Neural cell (in vitro differentiated cells): ENCODE data around the gene HMCES. TPM values are rescaled to one million over a fixed set of nuclear protein-coding genes. Genes with fewer than 3 reads are reported as not detected.

Source experiments
- H2AFZ ChIP-seq: fragments of 200-600, 300-800 bp; sonication (generic), shearing (Covaris generic); 2 replicates; pipeline ENCODE4 v1.6.0; 2014; ENCODE audit warnings: low read depth, mild to moderate bottlenecking, antibody characterized with exemption, low read length, moderate library complexity
- H3F3A ChIP-seq: fragments of 200-600 bp; shearing (Covaris generic); 2 replicates; pipeline ENCODE4 v1.6.1; 2016; ENCODE audit warnings: mild to moderate bottlenecking, moderate library complexity, mixed read lengths, antibody characterized with exemption, low read length; ENCODE audit not compliant: insufficient read depth, poor library complexity, severe bottlenecking
- H3K27ac ChIP-seq: fragments of 200-600, 300-800 bp; sonication (generic), shearing (Covaris generic); 2 replicates; pipeline ENCODE4 v1.5.1; 2014; ENCODE audit warnings: mild to moderate bottlenecking, low read length, moderate library complexity
- H3K27me3 ChIP-seq: fragments of 300-800, 200-600 bp; sonication (generic), shearing (Covaris generic); 2 replicates; pipeline ENCODE4 v1.6.0; 2014; ENCODE audit warnings: mild to moderate bottlenecking, low read depth, low read length, moderate library complexity; ENCODE audit not compliant: insufficient read depth
- H3K36me3 ChIP-seq: fragments of 300-800, 200-600 bp; sonication (generic), shearing (Covaris generic); 2 replicates; pipeline ENCODE4 v1.5.1; 2014; ENCODE audit warnings: mild to moderate bottlenecking, antibody characterized with exemption, low read length, moderate library complexity; ENCODE audit not compliant: insufficient read depth
- H3K4me2 ChIP-seq: fragments of 300-800, 200-600 bp; sonication (generic), shearing (Covaris generic); 2 replicates; pipeline ENCODE4 v1.6.0; 2014; ENCODE audit warnings: mild to moderate bottlenecking, low read length
- H3K4me3 ChIP-seq: fragments of 300-800, 200-600 bp; sonication (generic), shearing (Covaris generic); 2 replicates; pipeline ENCODE4 v1.5.1; 2014; ENCODE audit warnings: mild to moderate bottlenecking, low read length, moderate library complexity
- H3K79me2 ChIP-seq: fragments of 200-600 bp; shearing (Covaris generic); replicated peaks from 2 replicates; pipeline ENCODE4 v1.6.0; 2014; ENCODE audit warnings: mild to moderate bottlenecking, low read length, moderate library complexity; ENCODE audit not compliant: insufficient read depth
- H3K9ac ChIP-seq: fragments of 300-800, 200-600 bp; sonication (generic), shearing (Covaris generic); 2 replicates; pipeline ENCODE4 v1.6.1; 2016; ENCODE audit warnings: mild to moderate bottlenecking, low read length, mixed read lengths
- H3K9me2 ChIP-seq: fragments of 200-600 bp; shearing (Covaris generic); 2 replicates; pipeline ENCODE4 v1.6.1; 2016; ENCODE audit warnings: mild to moderate bottlenecking, low read length, mixed read lengths; ENCODE audit not compliant: insufficient read depth
- H3K9me3 ChIP-seq: fragments of 200-600, 300-800 bp; sonication (generic), shearing (Covaris generic); 2 replicates; pipeline ENCODE4 v1.6.1; 2016; ENCODE audit warnings: mild to moderate bottlenecking, mixed run types, low read length, moderate library complexity, mixed read lengths
- H4K20me1 ChIP-seq: fragments of 200-600 bp; shearing (Covaris generic); 2 replicates; pipeline ENCODE4 v1.6.1; 2016; ENCODE audit warnings: mild to moderate bottlenecking, mixed run types; ENCODE audit not compliant: insufficient read depth
- CTCF ChIP-seq: fragments of 450-650 bp; IDR thresholded peaks from 2 replicates; pipeline ENCODE4 v1.5.1; 2014; ENCODE audit warnings: antibody characterized with exemption, mild to moderate bottlenecking, moderate library complexity; ENCODE audit not compliant: poor library complexity, severe bottlenecking
- EP300 ChIP-seq: fragments of 450-650 bp; conservative IDR thresholded peaks from 2 replicates; pipeline ENCODE4 v1.6.1; 2014; ENCODE audit warnings: antibody characterized with exemption, mild to moderate bottlenecking, moderate library complexity; ENCODE audit not compliant: poor library complexity, severe bottlenecking
- EZH2 ChIP-seq: fragments of 200-600, 300-800 bp; shearing (Covaris generic), sonication (generic); IDR thresholded peaks from 2 replicates; pipeline ENCODE4 v1.6.1; 2014; ENCODE audit warnings: antibody characterized with exemption, low read length, borderline replicate concordance, mild to moderate bottlenecking; ENCODE audit not compliant: insufficient read depth, poor library complexity, severe bottlenecking
- MXI1 ChIP-seq: fragments of 450-650 bp; conservative IDR thresholded peaks from 2 replicates; pipeline ENCODE4 v1.6.1; 2014; ENCODE audit warnings: antibody characterized with exemption, mild to moderate bottlenecking; ENCODE audit not compliant: poor library complexity, severe bottlenecking
- POLR2AphosphoS5 ChIP-seq: IDR thresholded peaks from 2 replicates; pipeline ENCODE4 v1.6.1; 2012
- RAD21 ChIP-seq: fragments of 450-650 bp; conservative IDR thresholded peaks from 2 replicates; pipeline ENCODE4 v1.6.1; 2014; ENCODE audit warnings: antibody characterized with exemption, mild to moderate bottlenecking, moderate library complexity
- REST ChIP-seq: IDR thresholded peaks from 2 replicates; pipeline ENCODE4 v1.6.1; 2012; ENCODE audit warnings: borderline replicate concordance
- SMC3 ChIP-seq: fragments of 450-650 bp; conservative IDR thresholded peaks from 2 replicates; pipeline ENCODE4 v1.6.1; 2014; ENCODE audit warnings: antibody characterized with exemption, mild to moderate bottlenecking, moderate library complexity; ENCODE audit not compliant: poor library complexity
- TAF1 ChIP-seq: IDR thresholded peaks from 2 replicates; pipeline ENCODE4 v1.6.1; 2012; ENCODE audit warnings: low read depth
- polyA plus RNA-seq: library from polyadenylated mRNA; depleted of rRNA; stranded (reverse); fragments of >200 nt; gene quantifications from 2 replicates; pipeline ENCODE4 v1.2.3, GENCODE V29; 2014

Gene HMCES
- polyA plus RNA-seq, 1 donor from 2014 or later = 23.0 TPM

GRCh38 chr3:129343643-129344360 is 65.1 kb downstream of the HMCES start:
- no peak for TF ChIP-seq RAD21
- no peak for TF ChIP-seq MXI1
- TF ChIP-seq EP300 = no peak
- no peak for TF ChIP-seq POLR2AphosphoS5
- TF ChIP-seq CTCF = no peak
- no peak for TF ChIP-seq TAF1
- TF ChIP-seq EZH2 = no peak
- no peak for TF ChIP-seq SMC3
- no peak for TF ChIP-seq REST

GRCh38 chr3:129344540-129345220 is 66.0 kb downstream of the HMCES start:
- H3K9ac ChIP-seq = no peak overlapping the region
- H3F3A ChIP-seq = no peaks in the 10 kb centered on the region
- H3K36me3 ChIP-seq = no peaks in the 10 kb centered on the region
- no peak overlapping the region for H3K4me3 ChIP-seq
- no peak overlapping the region for H2AFZ ChIP-seq
- H3K27ac ChIP-seq = no peak overlapping the region
- H3K9me2 ChIP-seq = no peaks in the 10 kb centered on the region
- no peak overlapping the region for H3K4me2 ChIP-seq
- H4K20me1 ChIP-seq = no peaks in the 10 kb centered on the region
- TF ChIP-seq EP300 (no peak), REST (no peak), POLR2AphosphoS5 (no peak), CTCF (no peak), SMC3 (no peak)
- no peaks in the 10 kb centered on the region for H3K79me2 ChIP-seq
- H3K27me3 ChIP-seq = no peaks in the 10 kb centered on the region
- no peaks in the 10 kb centered on the region for H3K9me3 ChIP-seq

More at GRCh38 chr3:129343643-129344360, 65.1 kb downstream of the HMCES start:
- no peaks in the 10 kb centered on the region for H3F3A ChIP-seq
- H4K20me1 ChIP-seq = no peaks in the 10 kb centered on the region
- H3K9me3 ChIP-seq = no peaks in the 10 kb centered on the region
- no peak overlapping the region for H3K9ac ChIP-seq
- H3K79me2 ChIP-seq = no peaks in the 10 kb centered on the region
- no peak overlapping the region for H3K4me2 ChIP-seq
- no peak overlapping the region for H3K27ac ChIP-seq
- H2AFZ ChIP-seq = no peak overlapping the region
- H3K36me3 ChIP-seq = no peaks in the 10 kb centered on the region
- H3K9me2 ChIP-seq = no peaks in the 10 kb centered on the region
- no peaks in the 10 kb centered on the region for H3K27me3 ChIP-seq
- H3K4me3 ChIP-seq = no peak overlapping the region
